GM18517 (cell line): ENCODE results near the gene ZNF425.
"Not testable (repeated sequence)": the region's sequence is repeated elsewhere in the genome, so short reads cannot be mapped to it uniquely, and the experiment has no call there.

Experiments
- ATAC-seq: cut with Tn5 transposase; IDR thresholded peaks from one replicate; pipeline ENCODE4 v1.9.1; 2021; ENCODE audit warnings: mild to moderate bottlenecking, moderate library complexity; ENCODE audit not compliant: unreplicated experiment

Gene ZNF425

GRCh38 chr7:149125863-149126661, at the start of gene ZNF425:
ZNF425 (minus strand) TSS chr7:149126324; CDS start chr7:149126213, 111 bp downstream.
- ATAC-seq, result peak; percentile 73

GRCh38 chr7:149175150-149175549, 49.0 kb upstream of the ZNF425 start:
- ATAC-seq, result no peak

- ATAC-seq, result no peak
Measured at GRCh38 chr7:149172534-149172920, 46.4 kb upstream of the ZNF425 start.

- ATAC-seq, result no peak
Measured at GRCh38 chr7:149171892-149172533, 45.9 kb upstream of the ZNF425 start.

- ATAC-seq, result no peak
Measured at GRCh38 chr7:149166630-149167352, 40.7 kb upstream of the ZNF425 start.

- no peak for ATAC-seq
Measured at GRCh38 chr7:149166142-149166541, 40.0 kb upstream of the ZNF425 start.

- ATAC-seq, result no peak
Measured at GRCh38 chr7:149161241-149161848, 35.2 kb upstream of the ZNF425 start.

- no peak for ATAC-seq
Measured at GRCh38 chr7:149156898-149157297, 30.8 kb upstream of the ZNF425 start.

GRCh38 chr7:149154056-149154455, 27.9 kb upstream of the ZNF425 start:
- no peak for ATAC-seq

GRCh38 chr7:149153346-149153745, 27.2 kb upstream of the ZNF425 start:
- no peak for ATAC-seq

GRCh38 chr7:149150981-149151380, 24.9 kb upstream of the ZNF425 start:
- no peak for ATAC-seq

- peak; percentile 24 for ATAC-seq
Measured at GRCh38 chr7:149147752-149148653, 21.9 kb upstream of the ZNF425 start.

- peak; percentile 66 for ATAC-seq
Measured at GRCh38 chr7:149147072-149147751, 21.1 kb upstream of the ZNF425 start, which contains the start of gene ZNF398. ZNF398 (plus strand) TSS chr7:149147453; CDS start chr7:149147743, 290 bp downstream.

- ATAC-seq, result no peak
Measured at GRCh38 chr7:149145031-149145845, 19.1 kb upstream of the ZNF425 start.

- not testable (repeated sequence) for ATAC-seq
Measured at GRCh38 chr7:149144436-149144922, 18.4 kb upstream of the ZNF425 start.

- no peak for ATAC-seq
Measured at GRCh38 chr7:149141893-149142292, 15.8 kb upstream of the ZNF425 start.

- no peak for ATAC-seq
Measured at GRCh38 chr7:149140831-149141230, 14.7 kb upstream of the ZNF425 start.

- ATAC-seq, result no peak
Measured at GRCh38 chr7:149136118-149136517, 10.0 kb upstream of the ZNF425 start.
